A673 (cell line): ENCODE results near the gene ZNF429. TPM values are rescaled to one million over a fixed set of nuclear protein-coding genes. Genes with fewer than 3 reads are reported as not detected.

Experiments
- BruUV-seq: library from RNA; stranded (reverse); fragments of 400-500 nt; replicated peaks from 2 replicates; lab custom pipeline; 2021; lab: Mats Ljungman, UMichigan
- CTCF ChIA-PET: fragments of 300-600 bp; sonication (Branson Sonifier 250); formaldehyde crosslinking; loops from one replicate; lab custom pipeline; 2022; ENCODE audit warnings: antibody characterized with exemption; lab: Charles Lee
- POLR2A ChIA-PET: fragments of 300-600 bp; sonication (Branson Sonifier 250); formaldehyde crosslinking; loops from one replicate; lab custom pipeline; 2022; ENCODE audit warnings: antibody characterized with exemption; ENCODE audit not compliant: low non-redundant PET; lab: Charles Lee
- DNase-seq: peaks from one replicate; pipeline ENCODE4 v3.0.0-alpha.2; 2015; ENCODE audit warnings: low spot score
- H3K27ac ChIP-seq: fragments of 200-600 bp; sonication (generic); 2 replicates; pipeline ENCODE4 v1.5.1; 2016; ENCODE audit warnings: mixed run types, low read depth, mild to moderate bottlenecking, mixed read lengths, antibody characterized with exemption, low read length; ENCODE audit not compliant: poor library complexity, severe bottlenecking
- H3K27me3 ChIP-seq: fragments of 200-600 bp; sonication (generic); replicated peaks from 2 replicates; pipeline ENCODE4 v1.6.1; 2017; ENCODE audit warnings: mixed run types, low read depth, mild to moderate bottlenecking, mixed read lengths, antibody characterized with exemption, low read length; ENCODE audit not compliant: insufficient read depth, poor library complexity
- H3K36me3 ChIP-seq: fragments of 200-600 bp; sonication (generic); 2 replicates; pipeline ENCODE4 v1.6.1; 2016; ENCODE audit warnings: mixed run types, mild to moderate bottlenecking, mixed read lengths, antibody characterized with exemption, low read length; ENCODE audit not compliant: insufficient read depth, poor library complexity, severe bottlenecking
- H3K4me1 ChIP-seq: fragments of 200-600 bp; sonication (generic); 2 replicates; pipeline ENCODE4 v1.6.1; 2017; ENCODE audit warnings: mixed run types, mild to moderate bottlenecking, mixed read lengths, antibody characterized with exemption, low read length; ENCODE audit not compliant: insufficient read depth, poor library complexity, severe bottlenecking
- H3K4me3 ChIP-seq: fragments of 200-600 bp; sonication (generic); 2 replicates; pipeline ENCODE4 v1.5.1; 2016; ENCODE audit warnings: low read depth, mixed run types, mild to moderate bottlenecking, mixed read lengths, low read length; ENCODE audit not compliant: poor library complexity, severe bottlenecking
- H3K9me3 ChIP-seq: fragments of 200-600 bp; sonication (generic); 2 replicates; pipeline ENCODE4 v1.6.1; 2016; ENCODE audit warnings: mixed run types, low read depth, mild to moderate bottlenecking, mixed read lengths, antibody characterized with exemption, low read length; ENCODE audit not compliant: poor library complexity, severe bottlenecking
- EZH2 ChIP-seq: fragments of 200-600 bp; sonication (generic); IDR thresholded peaks from 2 replicates; pipeline ENCODE4 v1.6.1; 2017; ENCODE audit warnings: borderline replicate concordance, low read depth, mild to moderate bottlenecking, mixed read lengths, antibody characterized with exemption, low read length; ENCODE audit not compliant: poor library complexity, severe bottlenecking
- intact Hi-C: fragments of 100-400 bp; cut with micrococcal nuclease; formaldehyde crosslinking; loops from one replicate; pipeline ENCODE4 v1.10.0; 2022; ENCODE audit not compliant: unreplicated experiment
- total RNA-seq: library from RNA; stranded (reverse); gene quantifications from 2 replicates; pipeline ENCODE4 v1.2.3, GENCODE V29; 2021
- TF ChIP-seq, protein P1 (sequence below): fragments of 300-800, 200-600 bp; sonication (generic); conservative IDR thresholded peaks from 2 replicates; pipeline ENCODE4 v1.5.1; 2017; ENCODE audit warnings: low read depth, mild to moderate bottlenecking, antibody characterized with exemption, low read length, moderate library complexity, mixed read lengths

The ZNF429 gene
- total RNA-seq, 1 experiment from 2014 or later, result 0.90 TPM

DNA sequence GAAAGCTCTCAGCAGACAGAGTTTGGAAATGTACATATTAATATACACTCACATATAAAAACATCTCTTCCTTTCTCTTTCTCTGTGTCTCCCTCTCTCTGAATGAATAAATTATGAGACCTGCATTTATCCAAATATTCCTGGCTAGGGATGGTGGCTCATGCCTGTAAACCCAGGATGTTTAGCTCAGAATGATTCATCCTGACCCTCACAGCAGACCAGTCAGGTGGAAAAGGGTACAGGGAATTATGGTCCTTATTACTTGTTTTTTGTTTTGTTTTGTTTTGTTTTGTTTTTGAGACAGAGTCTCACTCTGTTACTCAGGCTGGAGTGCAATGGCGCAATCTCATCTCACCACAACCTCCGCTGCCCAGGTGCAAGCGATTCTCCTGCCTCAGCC is 71.1 kb downstream of the ZNF429 start:
- CTCF ChIA-PET, result no interaction called here

DNA sequence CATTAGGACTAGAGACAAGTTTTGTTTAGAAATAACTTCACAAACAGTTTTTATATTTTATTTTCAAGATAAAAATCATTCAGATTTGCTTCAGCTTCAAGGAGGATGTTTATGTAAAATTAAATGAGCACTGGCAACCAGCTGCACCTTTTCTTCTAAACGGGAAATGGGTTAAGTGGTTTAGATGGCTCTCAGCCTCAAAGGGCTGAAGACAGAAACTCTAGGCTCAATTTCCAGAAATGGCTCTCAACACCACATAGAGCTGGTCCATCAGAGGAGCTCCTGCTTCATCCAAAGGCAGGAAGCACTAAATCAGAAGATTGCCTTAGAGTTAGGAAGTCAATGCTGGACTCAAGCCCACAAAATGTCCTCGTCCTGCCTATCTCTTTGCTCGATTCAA is 74.7 kb downstream of the ZNF429 start:
- no peaks in the 10 kb centered on the region for H3K4me1 ChIP-seq
- no peak overlapping the region for H3K27ac ChIP-seq
- H3K36me3 ChIP-seq, result no peaks in the 10 kb centered on the region
- no TSS peak for BruUV-seq
- no peak overlapping the region for H3K4me3 ChIP-seq
- ChIA-PET CTCF (no interaction called here), POLR2A (no interaction called here)
- peaks cover 61% of the 10 kb centered on the region for H3K9me3 ChIP-seq
- no peak for DNase-seq
- intact Hi-C loops, result no loop called here
- TF ChIP-seq, protein P1, sequence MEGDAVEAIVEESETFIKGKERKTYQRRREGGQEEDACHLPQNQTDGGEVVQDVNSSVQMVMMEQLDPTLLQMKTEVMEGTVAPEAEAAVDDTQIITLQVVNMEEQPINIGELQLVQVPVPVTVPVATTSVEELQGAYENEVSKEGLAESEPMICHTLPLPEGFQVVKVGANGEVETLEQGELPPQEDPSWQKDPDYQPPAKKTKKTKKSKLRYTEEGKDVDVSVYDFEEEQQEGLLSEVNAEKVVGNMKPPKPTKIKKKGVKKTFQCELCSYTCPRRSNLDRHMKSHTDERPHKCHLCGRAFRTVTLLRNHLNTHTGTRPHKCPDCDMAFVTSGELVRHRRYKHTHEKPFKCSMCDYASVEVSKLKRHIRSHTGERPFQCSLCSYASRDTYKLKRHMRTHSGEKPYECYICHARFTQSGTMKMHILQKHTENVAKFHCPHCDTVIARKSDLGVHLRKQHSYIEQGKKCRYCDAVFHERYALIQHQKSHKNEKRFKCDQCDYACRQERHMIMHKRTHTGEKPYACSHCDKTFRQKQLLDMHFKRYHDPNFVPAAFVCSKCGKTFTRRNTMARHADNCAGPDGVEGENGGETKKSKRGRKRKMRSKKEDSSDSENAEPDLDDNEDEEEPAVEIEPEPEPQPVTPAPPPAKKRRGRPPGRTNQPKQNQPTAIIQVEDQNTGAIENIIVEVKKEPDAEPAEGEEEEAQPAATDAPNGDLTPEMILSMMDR, result no peak
- TF ChIP-seq EZH2, result no peak
- H3K27me3 ChIP-seq, result no peaks in the 10 kb centered on the region

More for the DNA sequence above, 71.1 kb downstream of the ZNF429 start:
- no peaks in the 10 kb centered on the region for H3K36me3 ChIP-seq
- intact Hi-C loops, result no loop called here
- no peak for DNase-seq
- peaks cover 64% of the 10 kb centered on the region for H3K9me3 ChIP-seq
- no peaks in the 10 kb centered on the region for H3K27me3 ChIP-seq
- H3K4me3 ChIP-seq, result no peak overlapping the region
- no peak for TF ChIP-seq EZH2
- TF ChIP-seq, protein P1, result no peak
- no TSS peak for BruUV-seq
- H3K27ac ChIP-seq, result no peak overlapping the region
- no peaks in the 10 kb centered on the region for H3K4me1 ChIP-seq
- POLR2A ChIA-PET, result no interaction called here

DNA sequence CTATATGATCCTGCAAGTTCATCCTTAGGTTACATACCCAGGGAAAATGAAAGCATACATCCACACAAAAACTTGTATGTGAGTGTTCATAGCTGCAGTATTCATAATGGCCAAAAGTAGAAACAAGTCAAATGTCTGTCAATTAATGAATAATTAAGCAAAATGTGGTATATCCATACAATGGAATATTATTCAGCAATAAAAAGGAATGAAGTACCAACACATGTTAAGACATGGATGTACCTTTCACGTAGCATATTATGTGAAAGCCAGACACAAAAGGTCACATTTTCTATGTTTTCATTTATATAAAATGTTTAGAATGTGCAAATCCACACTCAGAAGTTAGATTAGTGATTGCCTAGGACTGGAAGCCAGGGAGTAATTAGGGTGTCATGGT is 75.4 kb downstream of the ZNF429 start:
- ChIA-PET CTCF (no interaction called here), POLR2A (no interaction called here)
- H3K4me3 ChIP-seq, result no peak overlapping the region
- DNase-seq, result no peak
- H3K36me3 ChIP-seq, result no peaks in the 10 kb centered on the region
- no TSS peak for BruUV-seq
- no peaks in the 10 kb centered on the region for H3K4me1 ChIP-seq
- intact Hi-C loops, result no loop called here
- peaks cover 60% of the 10 kb centered on the region for H3K9me3 ChIP-seq
- no peak for TF ChIP-seq EZH2
- TF ChIP-seq, protein P1, result no peak
- no peaks in the 10 kb centered on the region for H3K27me3 ChIP-seq
- no peak overlapping the region for H3K27ac ChIP-seq
